Endothelial cell of umbilical vein (primary cell): ENCODE data around the gene CACNA2D3. TPM values are rescaled to one million over a fixed set of nuclear protein-coding genes. Genes with fewer than 3 reads are reported as not detected.

ENCODE experiments used
- BruUV-seq: library from RNA; stranded (reverse); fragments of 400-500 nt; replicated peaks from 2 replicates; lab custom pipeline; 2021; lab: Mats Ljungman, UMichigan
- CTCF ChIA-PET: fragments of 300-600, 350-600 bp; sonication (Branson Sonifier 250); formaldehyde crosslinking; loops from one replicate; lab custom pipeline; 2021; ENCODE audit warnings: antibody characterized with exemption, inconsistent platforms; lab: Charles Lee
- POLR2A ChIA-PET: fragments of 300-600, 350-600 bp; sonication (Branson Sonifier 250); formaldehyde crosslinking; loops from one replicate; lab custom pipeline; 2021; ENCODE audit warnings: antibody characterized with exemption, inconsistent platforms; lab: Charles Lee
- DNase-seq: peaks from one replicate; pipeline ENCODE4 v3.0.0-alpha.2; 2011; ENCODE audit warnings: low read depth, low spot score
- FAIRE-seq: peaks from 2 replicates; lab custom pipeline; 2011; peaks lifted over from hg19 to GRCh38; lab: Jason Lieb, UNC
- H2AFZ ChIP-seq: 2 replicates; pipeline ENCODE4 v1.6.0; 2012; ENCODE audit warnings: low read depth, low read length, control low read depth, inconsistent platforms
- H3K27ac ChIP-seq: 2 replicates; pipeline ENCODE4 v1.5.1; 2011; ENCODE audit warnings: low read depth, mild to moderate bottlenecking, control low read depth, low read length, moderate library complexity; ENCODE audit not compliant: insufficient read depth
- H3K27me3 ChIP-seq, 2 experiments: 2 replicates each; pipeline versions ENCODE4 v1.6.0 to v1.6.1; 2011; ENCODE audit warnings: low read length in 2 of 2, mixed read lengths in 1 of 2; ENCODE audit not compliant: control insufficient read depth in 2 of 2, insufficient read depth in 2 of 2
- H3K36me3 ChIP-seq, 2 experiments: 2 replicates in 1 of 2; 3 replicates in 1 of 2; pipeline ENCODE4 v1.5.1; 2011; ENCODE audit warnings: low read length in 2 of 2, mild to moderate bottlenecking in 1 of 2, moderate library complexity in 1 of 2; ENCODE audit not compliant: control insufficient read depth in 2 of 2, insufficient read depth in 2 of 2; ENCODE audit errors: extremely low read depth in 1 of 2
- H3K4me1 ChIP-seq: 3 replicates; pipeline ENCODE4 v1.5.1; 2011; ENCODE audit warnings: mild to moderate bottlenecking, low read length; ENCODE audit not compliant: control insufficient read depth, insufficient read depth; ENCODE audit errors: extremely low read depth
- H3K4me2 ChIP-seq: 2 replicates; pipeline ENCODE4 v1.6.1; 2011; ENCODE audit warnings: low read length, control low read depth, mixed read lengths; ENCODE audit not compliant: insufficient read depth
- H3K4me3 ChIP-seq, 3 experiments: fragments of 200-600 bp in 1 of 3; sonication (generic), shearing (Covaris generic) in 1 of 3; replicated peaks in 1 of 3; 2 replicates each; pipeline ENCODE4 v1.5.1; 2011 to 2016; ENCODE audit warnings: control low read depth in 3 of 3, low read length in 3 of 3, mild to moderate bottlenecking in 2 of 3, inconsistent platforms in 1 of 3, low read depth in 1 of 3, moderate library complexity in 1 of 3; ENCODE audit not compliant: insufficient read depth in 1 of 3
- H3K79me2 ChIP-seq: 2 replicates; pipeline ENCODE4 v1.6.0; 2012; ENCODE audit warnings: low read length, inconsistent platforms; ENCODE audit not compliant: control insufficient read depth, insufficient read depth
- H3K9ac ChIP-seq: replicated peaks from 2 replicates; pipeline ENCODE3; 2011; ENCODE audit warnings: low read length, control low read depth; ENCODE audit not compliant: insufficient read depth; ENCODE audit errors: extremely low read depth
- H3K9me1 ChIP-seq: replicated peaks from 3 replicates; pipeline ENCODE4 v1.6.0; 2011; ENCODE audit warnings: mild to moderate bottlenecking, low read length; ENCODE audit not compliant: control insufficient read depth, insufficient read depth; ENCODE audit errors: extremely low read depth
- H3K9me3 ChIP-seq: replicated peaks from 2 replicates; pipeline ENCODE4 v1.5.1; 2012; ENCODE audit warnings: low read length, inconsistent platforms; ENCODE audit not compliant: control insufficient read depth, insufficient read depth
- H4K20me1 ChIP-seq: replicated peaks from 2 replicates; pipeline ENCODE3; 2011; ENCODE audit warnings: mild to moderate bottlenecking, low read length; ENCODE audit not compliant: control insufficient read depth, insufficient read depth; ENCODE audit errors: extremely low read depth
- EZH2 ChIP-seq: IDR thresholded peaks from 2 replicates; pipeline ENCODE4 v1.6.1; 2012; ENCODE audit warnings: borderline replicate concordance, low read depth, mild to moderate bottlenecking, moderate library complexity, low read length, inconsistent platforms; ENCODE audit not compliant: severe bottlenecking
- FOS ChIP-seq: IDR thresholded peaks from 2 replicates; pipeline ENCODE4 v1.6.1; 2011; ENCODE audit warnings: mild to moderate bottlenecking, low read length, moderate library complexity, borderline replicate concordance; ENCODE audit not compliant: insufficient read depth
- JUN ChIP-seq: IDR thresholded peaks from 2 replicates; pipeline ENCODE4 v1.6.1; 2011; ENCODE audit warnings: borderline replicate concordance, low read depth; ENCODE audit not compliant: insufficient read length, insufficient read depth
- MYC ChIP-seq: IDR thresholded peaks from one replicate; pipeline ENCODE4 v1.6.1; 2011; ENCODE audit warnings: mild to moderate bottlenecking, low read depth, low read length
- POLR2A ChIP-seq: IDR thresholded peaks from 2 replicates; pipeline ENCODE4 v1.6.1; 2012; ENCODE audit warnings: low read depth, mild to moderate bottlenecking, control low read depth, low read length
- POLR2AphosphoS5 ChIP-seq: IDR thresholded peaks from 2 replicates; pipeline ENCODE4 v1.6.1; 2012; ENCODE audit warnings: low read depth, mild to moderate bottlenecking, control low read depth, low read length, moderate library complexity; ENCODE audit not compliant: insufficient read depth
- dilution Hi-C: fragments of 300-500 bp; cut with MboI; formaldehyde crosslinking; loops from one replicate; pipeline ENCODE4 v1.15.0; 2019; ENCODE audit warnings: low sequenced_read_pairs; ENCODE audit not compliant: extremely low pct_ligation_motif_present
- intact Hi-C: fragments of 100-400 bp; cut with micrococcal nuclease; formaldehyde crosslinking; loops from one replicate; pipeline ENCODE4 v1.10.0; 2022
- polyA plus RNA-seq, 4 experiments: library from polyadenylated mRNA; depleted of rRNA in 3 of 4; stranded (reverse) in 3 of 4; unstranded in 1 of 4; fragments of >200 nt; gene quantifications; 2 replicates each; pipeline versions ENCODE4 v1.2.1 to v1.2.3, GENCODE V29; 2011 to 2012; ENCODE audit warnings: missing spikeins in 1 of 4
- total RNA-seq: library from RNA; stranded (reverse); gene quantifications from 2 replicates; pipeline ENCODE4 v1.2.3, GENCODE V29; 2021
- TF ChIP-seq, protein P1 (sequence below), 2 donors: IDR thresholded peaks; 1 replicate in 1 of 2; 2 replicates in 1 of 2; pipeline ENCODE4 v1.5.1; 2011; ENCODE audit warnings: low read length in 2 of 2, mild to moderate bottlenecking in 2 of 2, moderate library complexity in 2 of 2, control low read depth in 1 of 2, inconsistent platforms in 1 of 2, low read depth in 1 of 2; ENCODE audit not compliant: insufficient read depth in 1 of 2; ENCODE audit errors: extremely low read depth in 1 of 2
- TF ChIP-seq, protein P2 (sequence below): IDR thresholded peaks from 2 replicates; pipeline ENCODE4 v1.6.1; 2011; ENCODE audit not compliant: insufficient read depth, insufficient read length

CACNA2D3 gene
- total and polyA plus RNA-seq, 2 donors (not counting 3 experiments of a cell fraction or from before 2014, with no cell fraction given) = not detected

DNA sequence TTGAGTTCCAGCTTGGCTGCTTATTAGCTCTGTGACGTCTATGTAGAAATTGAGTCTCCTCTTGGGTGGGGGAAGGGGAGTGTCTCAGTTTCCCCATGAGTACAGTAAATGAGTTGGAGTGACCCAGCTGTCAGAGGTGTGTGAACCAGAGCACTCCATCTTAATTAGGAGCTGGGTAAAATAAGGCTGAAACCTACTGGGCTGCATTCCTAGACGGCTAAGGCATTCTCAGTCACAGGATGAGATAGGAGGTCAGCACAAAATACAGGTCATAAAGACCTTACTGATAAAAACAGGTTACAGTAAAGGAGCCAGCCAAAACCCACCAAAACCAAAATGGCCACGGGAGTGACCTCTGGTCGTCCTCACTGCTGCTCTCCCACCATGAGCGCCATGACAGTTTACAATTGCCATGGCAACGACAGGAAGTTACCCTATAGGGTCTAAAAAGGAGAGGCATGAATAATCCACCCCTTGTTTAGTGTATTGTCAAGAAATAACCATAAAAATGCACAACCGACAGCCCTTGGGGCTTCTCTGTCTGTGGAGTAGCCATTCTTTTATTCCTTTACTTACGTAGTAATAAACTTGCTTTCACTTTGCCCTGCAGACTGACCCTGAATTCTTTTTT is 222.4 kb downstream of the CACNA2D3 start:
- Histone ChIP-seq H3K79me2 (no peaks in the 10 kb centered on the region), H3K9ac (no peak overlapping the region), H2AFZ (no peak overlapping the region), H4K20me1 (no peaks in the 10 kb centered on the region), H3K4me2 (no peak overlapping the region), H3K27ac (no peak overlapping the region), H3K4me3 (no peak overlapping the region), H3K9me1 (no peaks in the 10 kb centered on the region), H3K36me3 (no peaks in the 10 kb centered on the region), H3K4me1 (no peaks in the 10 kb centered on the region), H3K9me3 (no peaks in the 10 kb centered on the region), H3K27me3 (no peaks in the 10 kb centered on the region)
- no TSS peak for BruUV-seq
- dilution Hi-C loops (no loop called here), intact Hi-C loops (no loop called here)
- DNase-seq (no peak), FAIRE-seq (no peak)
- TF ChIP-seq, protein P1, sequence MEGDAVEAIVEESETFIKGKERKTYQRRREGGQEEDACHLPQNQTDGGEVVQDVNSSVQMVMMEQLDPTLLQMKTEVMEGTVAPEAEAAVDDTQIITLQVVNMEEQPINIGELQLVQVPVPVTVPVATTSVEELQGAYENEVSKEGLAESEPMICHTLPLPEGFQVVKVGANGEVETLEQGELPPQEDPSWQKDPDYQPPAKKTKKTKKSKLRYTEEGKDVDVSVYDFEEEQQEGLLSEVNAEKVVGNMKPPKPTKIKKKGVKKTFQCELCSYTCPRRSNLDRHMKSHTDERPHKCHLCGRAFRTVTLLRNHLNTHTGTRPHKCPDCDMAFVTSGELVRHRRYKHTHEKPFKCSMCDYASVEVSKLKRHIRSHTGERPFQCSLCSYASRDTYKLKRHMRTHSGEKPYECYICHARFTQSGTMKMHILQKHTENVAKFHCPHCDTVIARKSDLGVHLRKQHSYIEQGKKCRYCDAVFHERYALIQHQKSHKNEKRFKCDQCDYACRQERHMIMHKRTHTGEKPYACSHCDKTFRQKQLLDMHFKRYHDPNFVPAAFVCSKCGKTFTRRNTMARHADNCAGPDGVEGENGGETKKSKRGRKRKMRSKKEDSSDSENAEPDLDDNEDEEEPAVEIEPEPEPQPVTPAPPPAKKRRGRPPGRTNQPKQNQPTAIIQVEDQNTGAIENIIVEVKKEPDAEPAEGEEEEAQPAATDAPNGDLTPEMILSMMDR (IDR thresholded peaks at IDR 0.05; ENCODE audit: extremely low read depth in 1 of 2, insufficient read depth in 1 of 2, low read depth in 1 of 2, low read length in 2 of 2) = no peak
- no peak for TF ChIP-seq MYC
- TF ChIP-seq, protein P2, sequence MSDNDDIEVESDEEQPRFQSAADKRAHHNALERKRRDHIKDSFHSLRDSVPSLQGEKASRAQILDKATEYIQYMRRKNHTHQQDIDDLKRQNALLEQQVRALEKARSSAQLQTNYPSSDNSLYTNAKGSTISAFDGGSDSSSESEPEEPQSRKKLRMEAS = no peak
- no peak for TF ChIP-seq POLR2A
- no peak for TF ChIP-seq POLR2AphosphoS5
- no peak for TF ChIP-seq JUN
- TF ChIP-seq EZH2 = no peak
- TF ChIP-seq FOS = no peak
- ChIA-PET POLR2A (no interaction called here), CTCF (no interaction called here)
